C4-2B (cell line): ENCODE results near the gene CZIB.

ENCODE experiments used
- H3K27ac ChIP-seq: fragments of 450-650 bp; 2 replicates; pipeline ENCODE4 v1.5.1; 2017
- ZFX ChIP-seq: fragments of 450-650 bp; IDR thresholded peaks from 2 replicates; pipeline ENCODE4 v1.6.1; 2017
- TF ChIP-seq, protein P1 (sequence below): fragments of 450-650 bp; conservative IDR thresholded peaks from 2 replicates; pipeline ENCODE4 v1.5.1; 2017; ENCODE audit warnings: mild to moderate bottlenecking

CZIB gene

DNA sequence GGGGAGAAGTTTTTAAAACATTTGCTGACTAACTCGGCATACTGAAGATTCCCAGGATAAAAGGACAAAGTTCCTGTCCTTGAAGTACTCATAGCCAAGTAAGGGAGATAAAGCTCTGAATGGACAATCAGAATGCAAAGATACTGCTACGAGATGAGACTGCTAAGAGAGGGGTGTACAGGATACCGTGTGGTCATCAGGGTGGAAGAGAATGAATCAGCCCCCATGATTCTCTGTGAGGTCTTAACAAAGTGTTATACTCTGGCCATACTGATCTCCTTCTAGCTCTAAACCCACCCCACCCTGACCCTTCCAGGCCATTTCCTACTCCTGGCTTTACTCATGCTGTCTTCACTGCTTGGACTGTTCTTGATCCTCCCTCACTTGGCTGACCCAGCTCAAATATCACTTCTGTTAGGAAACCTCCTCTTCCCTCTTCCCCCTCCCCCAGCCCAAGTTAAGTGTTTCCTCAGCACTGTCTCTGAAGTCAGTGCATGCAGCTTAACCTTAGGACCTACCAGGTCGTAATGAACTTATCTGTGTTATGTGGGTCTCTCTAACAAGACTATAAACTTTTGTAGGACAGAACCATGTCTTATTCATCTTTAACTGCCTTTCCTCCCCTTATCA, 33.7 kb upstream of the CZIB start:
- no peak for TF ChIP-seq ZFX
- TF ChIP-seq, protein P1, sequence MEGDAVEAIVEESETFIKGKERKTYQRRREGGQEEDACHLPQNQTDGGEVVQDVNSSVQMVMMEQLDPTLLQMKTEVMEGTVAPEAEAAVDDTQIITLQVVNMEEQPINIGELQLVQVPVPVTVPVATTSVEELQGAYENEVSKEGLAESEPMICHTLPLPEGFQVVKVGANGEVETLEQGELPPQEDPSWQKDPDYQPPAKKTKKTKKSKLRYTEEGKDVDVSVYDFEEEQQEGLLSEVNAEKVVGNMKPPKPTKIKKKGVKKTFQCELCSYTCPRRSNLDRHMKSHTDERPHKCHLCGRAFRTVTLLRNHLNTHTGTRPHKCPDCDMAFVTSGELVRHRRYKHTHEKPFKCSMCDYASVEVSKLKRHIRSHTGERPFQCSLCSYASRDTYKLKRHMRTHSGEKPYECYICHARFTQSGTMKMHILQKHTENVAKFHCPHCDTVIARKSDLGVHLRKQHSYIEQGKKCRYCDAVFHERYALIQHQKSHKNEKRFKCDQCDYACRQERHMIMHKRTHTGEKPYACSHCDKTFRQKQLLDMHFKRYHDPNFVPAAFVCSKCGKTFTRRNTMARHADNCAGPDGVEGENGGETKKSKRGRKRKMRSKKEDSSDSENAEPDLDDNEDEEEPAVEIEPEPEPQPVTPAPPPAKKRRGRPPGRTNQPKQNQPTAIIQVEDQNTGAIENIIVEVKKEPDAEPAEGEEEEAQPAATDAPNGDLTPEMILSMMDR = no peak
- H3K27ac ChIP-seq = no peak overlapping the region

DNA sequence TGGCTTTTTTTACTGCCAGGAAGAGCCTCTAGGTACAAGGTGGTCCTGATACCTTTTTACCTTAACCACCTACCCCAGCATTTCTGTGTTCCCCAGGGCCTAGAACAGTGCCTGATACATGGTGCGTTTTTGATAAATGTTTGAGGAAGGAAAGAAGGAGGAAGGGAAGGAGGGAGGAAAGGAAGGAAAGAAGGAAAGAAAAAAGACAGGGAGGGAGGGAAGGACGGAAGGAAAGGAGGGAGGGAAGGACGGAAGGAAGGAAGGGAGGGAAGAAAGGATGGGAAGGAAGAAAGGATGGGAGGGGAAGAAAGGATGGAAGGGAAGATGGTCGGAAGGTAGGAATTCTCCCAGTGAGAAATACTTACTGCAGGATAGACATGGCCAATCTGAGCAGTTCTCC, 29.9 kb upstream of the CZIB start:
- H3K27ac ChIP-seq = no peak overlapping the region
- TF ChIP-seq ZFX = no peak
- TF ChIP-seq, protein P1 = no peak

DNA sequence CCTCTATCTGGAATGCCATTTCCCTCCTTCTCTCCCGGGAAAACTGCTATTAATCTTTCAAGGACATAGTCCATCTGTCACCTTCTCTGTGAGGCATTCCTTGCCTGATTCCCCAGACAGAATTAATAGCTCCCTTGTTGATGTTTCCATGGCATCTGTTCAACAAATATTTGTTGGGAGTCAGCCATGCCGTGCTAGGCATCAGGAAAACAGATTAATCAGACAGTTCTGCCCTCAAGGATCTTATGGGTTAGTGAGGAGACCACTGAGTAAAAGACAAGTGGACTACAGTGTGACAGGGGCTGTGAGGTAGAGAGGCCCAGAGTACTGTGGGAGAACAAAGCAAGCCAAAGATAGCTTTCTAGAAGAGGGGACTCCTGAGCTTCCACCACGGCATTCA, 29.3 kb upstream of the CZIB start:
- TF ChIP-seq ZFX = no peak
- TF ChIP-seq, protein P1 = no peak
- H3K27ac ChIP-seq = no peak overlapping the region

DNA sequence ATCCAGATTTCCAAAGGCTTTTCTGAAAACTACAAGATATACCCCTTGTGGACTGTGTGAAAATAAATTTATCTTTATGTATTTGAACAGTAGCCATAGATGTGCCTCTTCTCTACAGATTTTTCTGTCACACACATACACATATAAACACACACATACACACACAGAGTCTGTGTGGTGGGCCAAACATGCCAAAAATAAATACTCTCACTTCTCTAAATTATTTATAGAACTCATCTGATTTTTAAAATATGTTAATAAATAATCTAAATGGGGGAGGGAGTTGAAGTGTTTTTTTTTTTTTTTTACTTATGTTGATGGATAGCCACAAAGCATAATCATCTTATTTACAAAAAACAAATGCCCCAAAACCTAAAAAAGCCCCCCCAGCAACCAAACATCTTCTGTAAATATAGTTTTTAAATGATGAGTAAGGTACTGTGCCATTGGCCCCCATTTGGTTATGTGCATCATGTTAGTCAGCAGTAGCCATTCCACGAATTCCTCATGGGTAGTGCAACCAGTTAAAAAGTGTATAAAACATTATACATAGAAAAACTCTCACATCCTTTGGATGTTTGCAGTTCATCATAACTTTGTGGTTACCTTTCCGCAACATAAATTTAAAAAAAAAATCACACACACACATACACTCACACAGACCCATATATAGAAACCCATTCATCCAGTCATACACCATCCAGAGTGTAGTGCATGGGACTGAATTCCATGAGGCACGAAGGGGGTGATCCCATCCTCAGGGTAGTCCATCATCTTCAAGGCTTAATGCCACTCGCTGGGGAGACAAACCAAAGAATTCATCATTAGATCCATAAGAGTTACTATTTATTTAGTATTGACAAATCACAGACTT, 26.1 kb upstream of the CZIB start:
- H3K27ac ChIP-seq = no peak overlapping the region

DNA sequence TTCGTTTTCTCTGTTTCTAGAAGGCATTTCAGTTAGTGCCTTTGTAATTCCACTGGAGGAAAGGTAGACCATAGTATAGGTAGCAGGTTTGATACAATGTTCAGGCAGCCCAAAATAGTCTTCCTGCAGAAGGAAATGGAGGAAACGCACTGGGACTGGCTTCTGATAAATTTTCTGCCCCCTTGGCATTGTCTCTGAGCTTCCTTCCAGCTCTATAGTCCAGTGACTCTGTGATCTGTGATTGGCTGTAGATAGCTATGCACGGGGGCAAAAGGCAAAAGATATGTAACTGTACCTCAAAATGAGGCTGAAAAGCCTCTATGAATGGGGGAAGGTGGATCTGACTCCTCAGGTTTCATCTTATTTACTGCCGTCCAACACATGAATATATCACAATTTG, 23.7 kb upstream of the CZIB start:
- TF ChIP-seq, protein P1 = no peak
- TF ChIP-seq ZFX = no peak
- no peak overlapping the region for H3K27ac ChIP-seq

More for the DNA sequence above, 26.1 kb upstream of the CZIB start:
- TF ChIP-seq ZFX = no peak
- TF ChIP-seq, protein P1 = no peak

DNA sequence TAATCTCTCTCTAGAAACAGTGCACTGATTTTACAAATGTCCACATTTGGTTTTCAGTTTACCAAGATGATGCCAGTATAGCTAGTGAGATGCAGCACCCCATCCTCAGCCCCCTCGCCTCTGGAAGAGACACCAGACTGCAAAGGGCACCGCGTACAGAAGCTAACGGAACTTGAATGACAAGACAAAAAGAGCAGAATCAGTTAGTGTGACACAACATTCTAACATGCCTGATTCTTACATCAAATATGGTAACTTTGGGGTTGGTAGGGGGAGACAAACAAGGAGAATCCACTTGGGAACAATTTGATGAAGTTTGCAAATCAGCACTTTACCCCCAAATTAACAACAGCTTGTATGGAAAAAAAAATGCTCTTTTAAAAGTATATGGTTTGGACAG, 21.9 kb upstream of the CZIB start:
- no peak for TF ChIP-seq ZFX
- TF ChIP-seq, protein P1 = no peak
- H3K27ac ChIP-seq = no peak overlapping the region

DNA sequence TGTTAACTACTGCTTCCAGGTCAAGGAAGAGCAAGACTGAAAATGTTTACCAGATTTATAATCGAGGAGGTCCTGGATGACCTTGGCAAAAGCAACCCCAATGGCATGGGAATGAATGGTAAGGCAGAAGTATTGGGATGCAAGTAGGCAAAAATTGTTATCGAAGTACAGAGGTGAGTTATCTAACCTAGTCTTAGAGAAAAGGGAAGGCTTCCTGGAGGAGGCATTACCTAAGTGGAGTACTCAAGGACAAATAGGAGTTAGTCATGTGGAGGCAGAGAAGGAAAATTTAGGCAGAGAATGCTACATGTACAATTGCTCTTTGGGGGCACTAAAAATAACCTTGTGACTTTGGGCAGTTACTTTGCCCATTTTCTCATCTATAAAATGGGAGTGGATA, 21.4 kb upstream of the CZIB start:
- H3K27ac ChIP-seq = no peak overlapping the region
- TF ChIP-seq, protein P1 = no peak
- no peak for TF ChIP-seq ZFX
